ENCODE measurements around the gene C3orf20.

C3orf20 gene

GRCh38 chr3:14762701-14763100 lies 87.8 kb downstream of the C3orf20 start:
- H3K23ac ChIP-seq (ENCODE audit: low read length), result no peak overlapping the region
- no peaks in the 10 kb centered on the region for H3K36me3 ChIP-seq (ENCODE audit: control insufficient read depth in 1 of 2, insufficient read depth in 2 of 2, low read length in 2 of 2)
- no peak overlapping the region for H4K12ac ChIP-seq (ENCODE audit: low read depth, low read length)
- H3K9me3 ChIP-seq (ENCODE audit: insufficient read depth, low read depth, low read length), result no peaks in the 10 kb centered on the region
- no CpG with 5 or more reads among the region's 3 CpGs for WGBS (ENCODE audit: extremely low coverage, insufficient coverage, insufficient read length)
- H3K27ac ChIP-seq (ENCODE audit: low read depth, low read length), result no peak overlapping the region
- no peak overlapping the region for H3K9ac ChIP-seq (ENCODE audit: low read length)
- no peak overlapping the region for H3K4me2 ChIP-seq (ENCODE audit: low read length)
- no peaks in the 10 kb centered on the region for H3K79me2 ChIP-seq (ENCODE audit: control insufficient read depth, insufficient read depth, low read length, poor library complexity)
- no peaks in the 10 kb centered on the region for H3K27me3 ChIP-seq (ENCODE audit: insufficient read depth, low read length)
- H2BK120ac ChIP-seq (ENCODE audit: insufficient read depth, low read length, poor library complexity), result no peak overlapping the region
- H2BK5ac ChIP-seq (ENCODE audit: low read depth, low read length, poor library complexity), result no peak overlapping the region
- H4K8ac ChIP-seq (ENCODE audit: low read depth, low read length), result no peak overlapping the region
- no peaks in the 10 kb centered on the region for H3K4me1 ChIP-seq (ENCODE audit: control insufficient read depth in 1 of 2, insufficient read depth in 2 of 2, low read length in 2 of 2)
- no peak overlapping the region for H3K4me3 ChIP-seq (ENCODE audit: low read depth, low read length)
- H3K18ac ChIP-seq (ENCODE audit: low read length), result no peak overlapping the region
- H4K91ac ChIP-seq (ENCODE audit: low read depth, low read length), result no peak overlapping the region
- H2AFZ ChIP-seq (ENCODE audit: insufficient read depth, low read length, poor library complexity), result no peak overlapping the region
- DNase-seq, result no peak
- H3K4ac ChIP-seq (ENCODE audit: low read depth, low read length), result no peak overlapping the region
- no peaks in the 10 kb centered on the region for H3K79me1 ChIP-seq (ENCODE audit: low read length)
- H2BK12ac ChIP-seq (ENCODE audit: low read length), result no peak overlapping the region
- no peak overlapping the region for H3K14ac ChIP-seq (ENCODE audit: low read length)
- H2AK5ac ChIP-seq (ENCODE audit: low read length), result no peak overlapping the region

GRCh38 chr3:14764331-14765059 lies 89.6 kb downstream of the C3orf20 start:
- H2AFZ ChIP-seq (ENCODE audit: insufficient read depth, low read length, poor library complexity), result no peak overlapping the region
- WGBS (ENCODE audit: extremely low coverage, insufficient coverage, insufficient read length), result no CpG with 5 or more reads among the region's 8 CpGs
- DNase-seq, result peak in 1 of 2 donors; percentile 2
- no peak overlapping the region for H3K4ac ChIP-seq (ENCODE audit: low read depth, low read length)
- no peak overlapping the region for H2BK5ac ChIP-seq (ENCODE audit: low read depth, low read length, poor library complexity)
- no peak overlapping the region for H3K27ac ChIP-seq (ENCODE audit: low read depth, low read length)
- H3K9ac ChIP-seq (ENCODE audit: low read length), result no peak overlapping the region
- no peak overlapping the region for H3K4me2 ChIP-seq (ENCODE audit: low read length)
- H3K9me3 ChIP-seq (ENCODE audit: insufficient read depth, low read depth, low read length), result peaks cover 2% of the 10 kb centered on the region
- H3K23ac ChIP-seq (ENCODE audit: low read length), result no peak overlapping the region
- H2BK120ac ChIP-seq (ENCODE audit: insufficient read depth, low read length, poor library complexity), result no peak overlapping the region
- H3K14ac ChIP-seq (ENCODE audit: low read length), result no peak overlapping the region
- no peak overlapping the region for H4K8ac ChIP-seq (ENCODE audit: low read depth, low read length)
- no peak overlapping the region for H3K18ac ChIP-seq (ENCODE audit: low read length)
- H3K4me1 ChIP-seq (ENCODE audit: control insufficient read depth in 1 of 2, insufficient read depth in 2 of 2, low read length in 2 of 2), result no peaks in the 10 kb centered on the region
- H2BK12ac ChIP-seq (ENCODE audit: low read length), result no peak overlapping the region
- H2AK5ac ChIP-seq (ENCODE audit: low read length), result no peak overlapping the region
- no peaks in the 10 kb centered on the region for H3K36me3 ChIP-seq (ENCODE audit: control insufficient read depth in 1 of 2, insufficient read depth in 2 of 2, low read length in 2 of 2)
- no peaks in the 10 kb centered on the region for H3K79me2 ChIP-seq (ENCODE audit: control insufficient read depth, insufficient read depth, low read length, poor library complexity)
- H3K79me1 ChIP-seq (ENCODE audit: low read length), result no peaks in the 10 kb centered on the region
- H3K4me3 ChIP-seq (ENCODE audit: low read depth, low read length), result no peak overlapping the region
- H4K91ac ChIP-seq (ENCODE audit: low read depth, low read length), result no peak overlapping the region
- no peaks in the 10 kb centered on the region for H3K27me3 ChIP-seq (ENCODE audit: insufficient read depth, low read length)
- H4K12ac ChIP-seq (ENCODE audit: low read depth, low read length), result no peak overlapping the region

GRCh38 chr3:14765060-14765400 lies 90.1 kb downstream of the C3orf20 start:
- Histone ChIP-seq H3K23ac (ENCODE audit: low read length) (no peak overlapping the region), H3K9ac (ENCODE audit: low read length) (no peak overlapping the region), H3K79me2 (ENCODE audit: control insufficient read depth, insufficient read depth, low read length, poor library complexity) (no peaks in the 10 kb centered on the region), H3K27me3 (ENCODE audit: insufficient read depth, low read length) (no peaks in the 10 kb centered on the region), H3K9me3 (ENCODE audit: insufficient read depth, low read depth, low read length) (peaks cover 2% of the 10 kb centered on the region), H3K14ac (ENCODE audit: low read length) (no peak overlapping the region), H4K12ac (ENCODE audit: low read depth, low read length) (no peak overlapping the region), H4K91ac (ENCODE audit: low read depth, low read length) (no peak overlapping the region), H3K36me3 (ENCODE audit: control insufficient read depth in 1 of 2, insufficient read depth in 2 of 2, low read length in 2 of 2) (no peaks in the 10 kb centered on the region), H3K27ac (ENCODE audit: low read depth, low read length) (no peak overlapping the region), H3K18ac (ENCODE audit: low read length) (no peak overlapping the region), H4K8ac (ENCODE audit: low read depth, low read length) (no peak overlapping the region), H3K4me2 (ENCODE audit: low read length) (no peak overlapping the region), H3K4me1 (ENCODE audit: control insufficient read depth in 1 of 2, insufficient read depth in 2 of 2, low read length in 2 of 2) (no peaks in the 10 kb centered on the region), H3K79me1 (ENCODE audit: low read length) (no peaks in the 10 kb centered on the region), H2AFZ (ENCODE audit: insufficient read depth, low read length, poor library complexity) (no peak overlapping the region), H2BK5ac (ENCODE audit: low read depth, low read length, poor library complexity) (no peak overlapping the region), H3K4me3 (ENCODE audit: low read depth, low read length) (no peak overlapping the region), H2BK12ac (ENCODE audit: low read length) (no peak overlapping the region), H2AK5ac (ENCODE audit: low read length) (no peak overlapping the region), H3K4ac (ENCODE audit: low read depth, low read length) (no peak overlapping the region), H2BK120ac (ENCODE audit: insufficient read depth, low read length, poor library complexity) (no peak overlapping the region)
- no CpG with 5 or more reads among the region's 3 CpGs for WGBS (ENCODE audit: extremely low coverage, insufficient coverage, insufficient read length)
- no peak for DNase-seq

GRCh38 chr3:14765576-14766427 lies 90.9 kb downstream of the C3orf20 start:
- Histone ChIP-seq H3K4me1 (ENCODE audit: control insufficient read depth in 1 of 2, insufficient read depth in 2 of 2, low read length in 2 of 2) (no peaks in the 10 kb centered on the region), H2AFZ (ENCODE audit: insufficient read depth, low read length, poor library complexity) (no peak overlapping the region), H2BK120ac (ENCODE audit: insufficient read depth, low read length, poor library complexity) (no peak overlapping the region), H4K8ac (ENCODE audit: low read depth, low read length) (no peak overlapping the region), H3K4ac (ENCODE audit: low read depth, low read length) (no peak overlapping the region), H4K12ac (ENCODE audit: low read depth, low read length) (no peak overlapping the region), H2BK12ac (ENCODE audit: low read length) (no peak overlapping the region), H3K79me1 (ENCODE audit: low read length) (no peaks in the 10 kb centered on the region), H3K27ac (ENCODE audit: low read depth, low read length) (no peak overlapping the region), H3K9me3 (ENCODE audit: insufficient read depth, low read depth, low read length) (peaks cover 2% of the 10 kb centered on the region), H3K4me2 (ENCODE audit: low read length) (no peak overlapping the region), H3K36me3 (ENCODE audit: control insufficient read depth in 1 of 2, insufficient read depth in 2 of 2, low read length in 2 of 2) (no peaks in the 10 kb centered on the region), H3K79me2 (ENCODE audit: control insufficient read depth, insufficient read depth, low read length, poor library complexity) (no peaks in the 10 kb centered on the region), H3K18ac (ENCODE audit: low read length) (no peak overlapping the region), H3K9ac (ENCODE audit: low read length) (no peak overlapping the region), H3K14ac (ENCODE audit: low read length) (no peak overlapping the region), H3K4me3 (ENCODE audit: low read depth, low read length) (no peak overlapping the region), H3K23ac (ENCODE audit: low read length) (no peak overlapping the region), H3K27me3 (ENCODE audit: insufficient read depth, low read length) (no peaks in the 10 kb centered on the region), H2BK5ac (ENCODE audit: low read depth, low read length, poor library complexity) (no peak overlapping the region), H2AK5ac (ENCODE audit: low read length) (no peak overlapping the region), H4K91ac (ENCODE audit: low read depth, low read length) (no peak overlapping the region)
- WGBS (ENCODE audit: extremely low coverage, insufficient coverage, insufficient read length), result no CpG with 5 or more reads among the region's 9 CpGs
- DNase-seq, result no peak
